Activated T-cell treated with anti-CD3 and anti-CD28 coated beads, Interleukin-2, amount 50 U/mL, for 72 hours (primary cell): ENCODE results near the gene SAPCD1. TPM values are rescaled to one million over a fixed set of nuclear protein-coding genes. Genes with fewer than 3 reads are reported as not detected.
"Not testable (repeated sequence)": the region's sequence is repeated elsewhere in the genome, so short reads cannot be mapped to it uniquely, and the experiment has no call there.

Experiments used
- ATAC-seq, 2 donors: fragments of 150-1000 bp; cut with Tn5 transposase; replicated peaks in 1 of 2; 2 replicates each; pipeline ENCODE4 v1.10.0; 2021; ENCODE audit warnings: moderate library complexity in 2 of 2, mild to moderate bottlenecking in 1 of 2
- DNase-seq, 2 donors: peaks; one replicate each; pipeline ENCODE4 v3.0.0; 2021 to 2022; ENCODE audit warnings: mixed read lengths in 1 of 2
- H3K27ac Mint-ChIP-seq: one replicate; pipeline ENCODE4 v1.8.0; 2022; ENCODE audit warnings: mild to moderate bottlenecking, moderate library complexity, mixed read lengths
- H3K27me3 Mint-ChIP-seq: one replicate; pipeline ENCODE4 v1.8.0; 2022; ENCODE audit warnings: low read depth, mixed read lengths
- H3K36me3 Mint-ChIP-seq, 2 donors: one replicate each; pipeline ENCODE4 v1.8.0; 2022; ENCODE audit warnings: mixed read lengths in 2 of 2, mild to moderate bottlenecking in 1 of 2; ENCODE audit not compliant: insufficient read depth in 2 of 2
- H3K4me1 Mint-ChIP-seq: one replicate; pipeline ENCODE4 v1.8.0; 2022; ENCODE audit warnings: low read depth, mixed read lengths
- H3K4me3 Mint-ChIP-seq, 2 donors: one replicate each; pipeline ENCODE4 v1.8.0; 2022; ENCODE audit warnings: mild to moderate bottlenecking in 2 of 2, mixed read lengths in 2 of 2, moderate library complexity in 2 of 2
- H3K9me3 Mint-ChIP-seq, 2 donors: one replicate each; pipeline ENCODE4 v1.8.0; 2022; ENCODE audit warnings: mixed read lengths in 2 of 2
- total RNA-seq, 2 donors: library from RNA; stranded (reverse); gene quantifications; one replicate each; pipeline ENCODE4 v1.2.3, GENCODE V29; 2022

Gene SAPCD1
- total RNA-seq, 2 donors from 2014 or later: 15.7 to 18.0 TPM

DNA sequence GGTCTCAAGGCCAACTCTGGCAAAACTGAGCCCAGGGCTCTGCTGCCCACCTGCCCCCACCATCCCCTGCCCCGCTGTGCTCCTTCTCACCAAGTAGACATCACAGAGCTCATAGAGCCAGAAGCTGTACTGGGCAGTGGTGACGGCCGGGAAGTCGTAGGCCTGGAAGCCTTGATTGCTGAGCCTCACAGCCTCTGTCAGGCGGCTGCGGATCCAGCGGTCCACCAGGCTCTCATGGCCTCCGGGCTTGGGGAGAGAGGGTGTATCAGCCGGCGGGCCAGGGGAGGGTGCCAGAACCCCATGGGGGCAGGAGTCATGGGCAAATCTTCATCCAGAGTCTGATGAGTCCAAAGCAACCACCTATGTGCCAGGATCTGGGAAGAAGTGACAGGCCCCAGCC, 17.5 kb downstream of the SAPCD1 start:
- DNase-seq (no peak), ATAC-seq (no peak)
- Mint-ChIP-seq H3K9me3 (no peaks in the 10 kb centered on the region), H3K27me3 (no peaks in the 10 kb centered on the region), H3K4me1 (peaks cover 24% of the 10 kb centered on the region), H3K27ac (no peak overlapping the region), H3K4me3 (no peak overlapping the region), H3K36me3 (peaks cover 2 to 11% of the 10 kb centered on the region in 2 donors)

DNA sequence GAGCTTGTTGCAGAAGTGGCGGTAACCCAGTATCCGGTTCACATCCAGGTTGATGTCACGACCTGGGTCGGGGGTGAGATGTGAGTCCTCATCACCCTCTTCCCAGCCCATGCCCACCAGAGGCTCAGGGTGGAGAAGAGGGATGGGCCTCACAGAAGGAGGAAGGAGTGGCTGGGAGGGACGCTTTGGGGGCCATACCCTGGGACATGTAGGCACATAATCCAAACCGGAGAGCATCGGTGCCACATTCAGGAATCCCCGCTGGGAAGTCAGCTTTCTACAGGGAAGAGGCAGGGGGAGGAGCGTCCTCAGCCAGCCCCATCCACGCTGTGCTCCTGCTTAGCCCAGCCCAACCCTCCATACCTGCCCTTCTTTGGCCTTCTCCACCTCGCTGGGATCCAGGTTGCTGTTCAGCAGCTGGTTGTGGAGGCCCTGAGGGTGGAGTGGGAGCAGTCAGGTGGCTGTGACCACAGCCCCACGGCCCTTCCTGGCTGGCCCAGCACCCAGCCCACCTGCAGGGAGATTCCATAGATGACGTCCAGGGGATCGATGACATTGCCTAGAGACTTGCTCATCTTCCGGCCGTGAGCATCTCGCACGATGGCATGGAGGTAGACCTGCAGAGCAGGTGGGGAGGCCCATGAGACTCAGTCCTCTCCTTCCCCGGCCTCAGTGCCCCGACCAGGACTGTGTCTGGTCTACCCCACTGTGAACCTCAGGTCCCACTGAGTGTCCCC, 18.2 kb downstream of the SAPCD1 start:
- H3K4me1 Mint-ChIP-seq: peaks cover 20% of the 10 kb centered on the region
- ATAC-seq: no peak
- peaks cover 2 to 11% of the 10 kb centered on the region in 2 donors for H3K36me3 Mint-ChIP-seq

DNA sequence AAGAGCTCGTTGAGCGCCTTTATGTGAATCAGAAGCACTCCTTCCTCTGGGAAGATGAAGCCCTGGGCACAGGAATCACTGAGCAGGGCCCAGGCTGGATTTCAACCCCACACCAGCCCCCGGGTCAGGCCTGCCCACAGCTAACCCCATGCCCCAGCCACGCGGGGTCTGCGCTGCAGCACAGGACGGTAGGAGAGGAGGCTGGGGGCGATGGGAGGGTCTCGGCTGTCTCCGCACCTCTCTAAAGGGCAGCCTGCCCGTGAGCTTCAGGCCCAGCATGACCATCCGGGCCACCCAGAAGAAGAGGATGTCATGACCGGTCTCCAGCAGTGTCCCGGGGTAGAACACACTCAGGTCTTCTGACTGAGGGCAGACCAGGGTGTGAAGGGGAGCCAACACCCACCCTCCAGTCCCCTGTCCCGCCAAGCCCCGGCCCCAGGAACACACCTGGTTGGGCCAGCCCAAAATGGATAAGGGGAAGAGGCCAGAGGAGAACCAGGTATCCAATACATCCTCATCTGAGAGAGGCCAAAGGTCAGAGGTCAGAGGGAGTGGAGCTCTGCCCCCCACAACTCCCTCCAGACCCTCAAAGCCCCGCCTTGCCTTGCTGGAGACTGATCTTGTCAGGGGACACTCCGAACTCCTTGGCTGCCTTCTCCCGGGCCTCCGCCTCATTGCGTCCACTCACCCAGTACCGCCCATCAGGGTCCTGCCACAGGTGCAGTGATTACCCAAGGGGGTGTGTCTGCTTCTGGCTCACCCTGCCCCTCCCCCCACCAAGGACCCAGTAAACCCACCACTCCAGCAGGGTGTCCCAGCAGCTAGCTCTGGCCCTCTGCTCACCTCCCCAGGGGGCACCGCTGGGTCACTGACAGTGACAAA, 19.0 kb downstream of the SAPCD1 start:
- H3K9me3 Mint-ChIP-seq: no peaks in the 10 kb centered on the region
- H3K27me3 Mint-ChIP-seq: no peaks in the 10 kb centered on the region
- H3K27ac Mint-ChIP-seq: no peak overlapping the region
- ATAC-seq (no peak), DNase-seq (no peak)
- H3K4me3 Mint-ChIP-seq: no peak overlapping the region
- peaks cover 16% of the 10 kb centered on the region for H3K4me1 Mint-ChIP-seq
- H3K36me3 Mint-ChIP-seq: peaks cover 2 to 12% of the 10 kb centered on the region in 2 donors

More for the DNA sequence above, 18.2 kb downstream of the SAPCD1 start:
- H3K4me3 Mint-ChIP-seq: no peak overlapping the region
- no peak for DNase-seq
- no peak overlapping the region for H3K27ac Mint-ChIP-seq
- H3K27me3 Mint-ChIP-seq: no peaks in the 10 kb centered on the region
- H3K9me3 Mint-ChIP-seq: no peaks in the 10 kb centered on the region

DNA sequence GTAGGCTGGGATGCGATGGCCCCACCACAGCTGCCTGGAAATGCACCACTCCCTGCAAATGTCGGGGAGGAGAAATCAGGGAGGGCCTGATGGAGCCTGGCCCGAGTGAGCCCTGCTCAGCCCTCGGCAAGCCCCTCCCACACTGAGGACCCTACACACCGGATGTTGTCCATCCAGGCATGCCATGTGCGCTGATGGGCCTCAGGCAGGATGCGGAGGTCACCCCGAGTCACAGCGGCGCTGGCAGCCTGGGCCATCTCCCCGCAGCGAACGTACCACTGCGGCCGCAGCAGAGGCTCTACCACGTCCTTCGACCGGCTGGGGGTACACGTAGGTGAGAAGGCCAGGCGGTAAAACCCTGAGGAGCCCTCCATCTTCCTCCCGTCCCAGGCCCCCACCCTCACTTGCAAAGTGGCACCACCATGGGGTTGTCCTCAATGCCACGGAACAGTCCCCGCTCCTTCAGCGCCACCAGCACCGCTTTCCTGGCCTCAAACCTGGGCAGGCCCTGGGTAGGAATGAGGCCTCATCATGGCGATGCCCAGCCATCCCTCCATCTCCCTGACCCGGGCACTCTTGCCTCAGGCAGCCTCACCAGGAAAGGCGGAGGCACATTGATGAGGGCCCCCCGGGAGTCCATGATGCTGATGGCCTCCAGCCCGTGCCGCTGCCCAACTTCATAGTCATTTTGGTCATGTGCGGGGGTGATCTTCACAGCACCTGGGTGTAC, 19.8 kb downstream of the SAPCD1 start:
- H3K4me1 Mint-ChIP-seq: peaks cover 7% of the 10 kb centered on the region
- H3K27me3 Mint-ChIP-seq: no peaks in the 10 kb centered on the region
- no peak for DNase-seq
- peaks cover 2 to 12% of the 10 kb centered on the region in 2 donors for H3K36me3 Mint-ChIP-seq
- H3K4me3 Mint-ChIP-seq: no peak overlapping the region
- no peak overlapping the region for H3K27ac Mint-ChIP-seq
- H3K9me3 Mint-ChIP-seq: no peaks in the 10 kb centered on the region
- ATAC-seq: no peak

DNA sequence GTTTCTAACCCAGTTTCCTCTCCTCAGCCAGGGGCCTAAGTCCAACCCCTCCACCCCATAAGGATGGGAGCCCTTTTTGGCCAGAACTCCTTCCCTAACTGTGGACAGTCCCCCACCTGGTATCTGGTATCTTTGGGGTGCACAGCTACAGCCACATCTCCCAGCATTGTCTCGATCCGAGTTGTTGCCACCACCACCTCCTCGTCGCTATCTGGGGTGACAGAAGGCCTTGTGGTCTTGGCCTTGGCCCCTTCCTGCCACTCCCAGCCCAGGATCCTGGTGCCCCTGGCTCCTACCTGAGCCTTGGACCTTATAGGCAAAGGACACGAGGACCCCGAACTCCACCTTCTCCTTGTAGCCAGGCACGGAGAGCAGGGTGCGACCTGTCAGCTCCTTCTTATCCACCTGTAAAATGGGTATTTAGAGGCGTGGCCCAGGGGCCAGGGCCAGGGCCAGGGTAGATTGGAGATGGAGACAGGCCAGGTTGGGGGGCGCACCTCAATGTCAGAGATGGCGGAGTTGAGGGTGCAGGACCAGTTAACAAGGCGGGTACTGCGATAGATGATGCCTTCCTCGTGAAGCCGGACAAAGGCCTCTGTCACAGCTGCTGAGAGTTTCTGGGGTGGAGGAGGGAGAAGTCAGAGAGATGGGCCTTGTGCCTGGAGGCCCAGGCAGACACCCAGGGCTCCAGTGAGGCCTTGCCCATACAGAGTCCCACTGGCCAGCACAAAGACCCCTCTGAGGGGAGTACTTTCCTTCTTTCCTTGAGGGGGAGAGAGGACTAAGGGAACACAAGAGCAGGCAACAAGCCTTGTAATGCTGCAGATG, 21.9 kb downstream of the SAPCD1 start:
- no peak overlapping the region for H3K27ac Mint-ChIP-seq
- H3K27me3 Mint-ChIP-seq: no peaks in the 10 kb centered on the region

DNA sequence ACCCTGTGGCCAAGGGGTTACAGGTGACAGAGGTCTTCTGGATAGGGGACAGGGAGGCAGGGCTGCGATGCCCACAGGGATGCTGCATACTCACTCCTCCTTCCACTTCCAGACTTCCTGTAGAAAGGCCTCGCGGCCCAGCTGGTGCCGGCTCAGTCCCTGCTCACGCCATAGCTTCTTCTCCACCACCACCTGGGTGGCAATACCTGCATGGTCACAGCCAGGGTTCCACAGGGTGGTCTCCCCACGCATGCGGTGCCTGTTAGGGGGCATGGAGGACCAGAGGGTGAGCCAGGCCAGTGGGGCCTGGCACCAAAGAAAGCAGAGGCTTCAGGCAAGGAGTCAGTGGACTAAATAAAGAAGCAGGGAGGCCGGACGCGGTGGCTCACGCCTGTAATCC, 23.0 kb downstream of the SAPCD1 start:
- ATAC-seq: no peak
- Mint-ChIP-seq H3K36me3 (peaks cover 2 to 21% of the 10 kb centered on the region in 2 donors), H3K4me1 (peaks cover 1% of the 10 kb centered on the region), H3K4me3 (no peak overlapping the region), H3K27me3 (no peaks in the 10 kb centered on the region), H3K27ac (no peak overlapping the region), H3K9me3 (no peaks in the 10 kb centered on the region)
- DNase-seq: no peak

More for the DNA sequence above, 21.9 kb downstream of the SAPCD1 start:
- H3K4me3 Mint-ChIP-seq: no peak overlapping the region
- ATAC-seq: no peak
- no peak for DNase-seq
- H3K36me3 Mint-ChIP-seq: peaks cover 2 to 15% of the 10 kb centered on the region in 2 donors
- no peaks in the 10 kb centered on the region for H3K4me1 Mint-ChIP-seq
- H3K9me3 Mint-ChIP-seq: no peaks in the 10 kb centered on the region

DNA sequence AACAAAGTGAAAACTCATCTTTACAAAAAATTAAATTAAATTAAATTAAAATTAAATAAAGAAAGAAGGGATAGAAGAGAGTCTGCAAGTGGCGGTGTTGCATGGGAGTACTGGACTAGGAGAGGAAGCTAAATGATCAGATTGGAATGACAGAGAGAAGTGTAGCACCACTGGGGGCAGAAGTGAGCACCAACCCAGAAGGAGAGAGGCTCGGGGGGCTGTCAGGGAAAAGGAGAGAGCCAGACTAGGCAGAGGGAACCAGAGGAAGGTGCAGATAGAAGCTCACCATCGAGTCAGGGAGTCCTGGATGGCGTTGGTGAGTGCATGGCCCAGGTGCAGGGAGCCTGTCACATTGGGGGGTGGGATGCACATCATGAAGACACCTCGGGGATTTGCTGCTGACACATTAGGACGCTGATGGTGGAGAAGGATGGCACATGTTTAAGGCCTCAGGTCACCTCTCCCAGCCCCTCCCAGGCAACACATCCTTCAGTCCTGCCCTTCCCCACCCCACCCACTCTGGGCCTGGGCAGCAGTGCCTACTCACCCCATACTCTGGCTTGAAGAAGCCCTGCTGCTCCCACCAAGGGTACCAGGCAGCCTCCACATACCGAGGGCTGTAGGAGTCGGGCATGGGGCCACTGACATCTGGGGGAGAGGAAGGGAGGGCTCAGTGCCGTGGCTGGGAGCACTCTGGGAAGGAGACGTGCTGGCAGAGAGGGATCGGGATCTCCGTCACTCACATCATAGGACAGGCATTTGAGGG, 29.1 kb downstream of the SAPCD1 start:
- Mint-ChIP-seq H3K27me3 (no peaks in the 10 kb centered on the region), H3K4me1 (peaks cover 41% of the 10 kb centered on the region), H3K36me3 (peaks cover 9 to 21% of the 10 kb centered on the region in 2 donors), H3K4me3 (no peak overlapping the region), H3K9me3 (no peaks in the 10 kb centered on the region), H3K27ac (no peak overlapping the region)
- no peak for ATAC-seq
- peak; percentile 40 to 53 for DNase-seq

DNA sequence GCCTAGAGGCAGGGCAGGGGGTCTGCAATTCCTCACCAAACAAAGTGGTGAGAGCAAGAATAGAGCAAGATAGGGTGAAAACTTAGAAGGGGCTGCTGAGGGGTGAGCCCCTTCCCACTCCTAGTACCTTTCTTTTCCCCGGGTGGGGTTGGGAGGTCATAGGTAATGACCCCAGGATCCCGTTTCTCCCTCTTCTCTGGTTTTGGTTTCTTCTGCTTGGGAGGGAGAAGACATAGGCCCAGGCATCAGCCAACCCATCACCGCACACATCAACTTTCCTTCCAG, 29.6 kb downstream of the SAPCD1 start:
- Mint-ChIP-seq H3K36me3 (peaks cover 9 to 22% of the 10 kb centered on the region in 2 donors), H3K27me3 (no peaks in the 10 kb centered on the region), H3K27ac (no peak overlapping the region), H3K9me3 (no peaks in the 10 kb centered on the region), H3K4me1 (peaks cover 46% of the 10 kb centered on the region), H3K4me3 (no peak overlapping the region)
- DNase-seq: no peak
- no peak for ATAC-seq

DNA sequence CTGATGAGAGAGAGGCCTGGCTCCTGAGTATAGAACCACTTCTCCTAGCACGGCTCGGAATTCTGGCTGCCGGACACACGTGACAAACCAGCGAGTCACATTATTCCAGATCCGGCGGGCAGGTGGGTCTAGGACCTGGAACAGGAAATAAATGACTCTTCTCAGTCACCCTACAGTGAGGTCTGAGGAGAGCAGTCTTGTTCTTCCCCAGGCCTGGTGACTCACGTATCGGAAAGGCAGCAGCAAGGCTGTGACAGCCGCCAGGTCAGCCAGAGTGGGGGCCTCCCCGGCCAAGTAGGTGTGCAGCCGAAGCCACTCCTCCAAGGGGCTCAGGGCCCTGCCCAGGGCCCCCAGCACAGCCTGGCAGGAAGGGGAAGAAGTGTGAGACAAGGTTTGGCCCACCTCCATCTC, 30.3 kb downstream of the SAPCD1 start:
- Mint-ChIP-seq H3K27me3 (no peaks in the 10 kb centered on the region), H3K36me3 (peaks cover 9 to 22% of the 10 kb centered on the region in 2 donors), H3K9me3 (no peaks in the 10 kb centered on the region), H3K4me1 (peaks cover 53% of the 10 kb centered on the region), H3K4me3 (peak overlapping the region; percentile 93 to 98), H3K27ac (peak overlapping the region; percentile 93)
- ATAC-seq: peak in 1 of 2 donors; percentile 11
- DNase-seq: peak; percentile 30 to 37

DNA sequence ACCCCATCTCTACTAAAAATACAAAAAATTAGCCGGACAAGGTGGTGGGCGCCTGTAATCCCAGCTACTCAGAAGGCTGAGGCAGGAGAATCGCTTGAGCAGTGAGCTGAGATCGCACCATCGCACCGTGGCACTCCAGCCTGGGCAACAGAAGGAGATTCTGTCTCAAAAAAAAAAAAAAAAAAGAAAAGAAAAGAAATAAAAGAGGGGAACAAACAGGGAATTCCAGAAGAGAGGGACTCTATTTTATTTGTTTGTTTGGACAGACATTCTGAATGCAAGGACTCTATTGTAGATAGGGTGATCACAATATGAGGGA, 31.4 kb downstream of the SAPCD1 start:
- H3K9me3 Mint-ChIP-seq, H3K27me3 Mint-ChIP-seq, DNase-seq, ATAC-seq: not testable (repeated sequence)
- H3K36me3 Mint-ChIP-seq: peaks cover 9 to 22% of the 10 kb centered on the region in 2 donors
- peak overlapping the region; percentile 93 to 98 for H3K4me3 Mint-ChIP-seq
- H3K4me1 Mint-ChIP-seq: peaks cover 58% of the 10 kb centered on the region
- H3K27ac Mint-ChIP-seq: peak overlapping the region; percentile 93

DNA sequence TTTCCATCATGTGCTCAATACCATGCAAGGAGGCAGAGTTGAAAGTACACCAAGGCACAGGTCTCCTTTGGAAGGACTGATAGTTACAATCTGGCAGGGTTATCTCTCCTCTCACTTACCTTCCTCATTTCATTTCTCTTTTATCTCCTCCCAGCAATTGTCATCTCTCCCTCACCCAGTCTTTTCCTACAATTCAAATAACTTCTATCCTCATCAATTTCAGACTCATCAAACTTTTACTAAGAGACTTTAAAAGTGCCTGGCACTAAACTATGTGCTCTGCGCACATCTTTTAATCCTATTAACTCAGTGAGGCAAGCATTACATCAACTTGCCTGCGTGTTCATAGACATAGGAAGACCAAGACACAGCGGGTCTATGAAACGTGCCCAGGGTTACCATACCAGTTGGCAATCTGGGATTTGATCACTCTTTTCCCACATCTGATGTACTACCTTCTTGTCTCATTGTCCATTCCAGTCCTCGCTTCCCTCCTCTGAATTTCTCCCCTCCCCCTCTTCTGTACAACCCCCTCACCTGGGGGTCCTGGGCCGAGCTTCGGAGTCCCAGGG, 31.9 kb downstream of the SAPCD1 start:
- peaks cover 58% of the 10 kb centered on the region for H3K4me1 Mint-ChIP-seq
- no peaks in the 10 kb centered on the region for H3K9me3 Mint-ChIP-seq
- H3K4me3 Mint-ChIP-seq: peak overlapping the region; percentile 93 to 98
- peak overlapping the region; percentile 90 for H3K27ac Mint-ChIP-seq
- DNase-seq (no peak), ATAC-seq (no peak)
- H3K36me3 Mint-ChIP-seq: peaks cover 9 to 19% of the 10 kb centered on the region in 2 donors
- no peaks in the 10 kb centered on the region for H3K27me3 Mint-ChIP-seq
